GM18505 (cell line): Measurements from ENCODE around the gene MAP3K14.
A peak's percentile ranks its signal among the peaks of the same experiment; 100 is the strongest.
"Not testable (repeated sequence)": the region's sequence is repeated elsewhere in the genome, so short reads cannot be mapped to it uniquely, and the experiment has no call there.

ENCODE experiments used
- ATAC-seq: cut with Tn5 transposase; IDR thresholded peaks from one replicate; pipeline ENCODE4 v1.9.1; 2021; ENCODE audit not compliant: unreplicated experiment
- POLR2A ChIP-seq: IDR thresholded peaks from 4 replicates; pipeline ENCODE4 v1.6.1; 2011; ENCODE audit warnings: borderline replicate concordance; ENCODE audit not compliant: insufficient read depth, insufficient read length; ENCODE audit errors: extremely low read depth

Gene MAP3K14

GRCh38 chr17:45305530-45306087, 11.2 kb downstream of the MAP3K14 start:
- ATAC-seq, result no peak

GRCh38 chr17:45302649-45303173, 14.1 kb downstream of the MAP3K14 start:
- TF ChIP-seq POLR2A, result peak; percentile 27
- peak; percentile 46 for ATAC-seq

More at GRCh38 chr17:45305530-45306087, 11.2 kb downstream of the MAP3K14 start:
- TF ChIP-seq POLR2A, result no peak

GRCh38 chr17:45302220-45302619, 14.6 kb downstream of the MAP3K14 start:
- not testable (repeated sequence) for ATAC-seq

- TF ChIP-seq POLR2A, result no peak
- no peak for ATAC-seq
Measured at GRCh38 chr17:45301674-45302073, 15.1 kb downstream of the MAP3K14 start.

- ATAC-seq, result no peak
Measured at GRCh38 chr17:45300060-45300751, 16.6 kb downstream of the MAP3K14 start.

GRCh38 chr17:45299361-45299760, 17.5 kb downstream of the MAP3K14 start:
- TF ChIP-seq POLR2A, result no peak
- ATAC-seq, result no peak

More at GRCh38 chr17:45300060-45300751, 16.6 kb downstream of the MAP3K14 start:
- no peak for TF ChIP-seq POLR2A

- no peak for ATAC-seq
Measured at GRCh38 chr17:45298546-45299285, 18.1 kb downstream of the MAP3K14 start.

GRCh38 chr17:45296833-45297124, 20.0 kb downstream of the MAP3K14 start:
- no peak for ATAC-seq
- no peak for TF ChIP-seq POLR2A

More at GRCh38 chr17:45298546-45299285, 18.1 kb downstream of the MAP3K14 start:
- TF ChIP-seq POLR2A, result no peak

- no peak for ATAC-seq
- TF ChIP-seq POLR2A, result no peak
Measured at GRCh38 chr17:45296003-45296832, 20.6 kb downstream of the MAP3K14 start.

- no peak for ATAC-seq
- TF ChIP-seq POLR2A, result no peak
Measured at GRCh38 chr17:45294506-45294905, 22.3 kb downstream of the MAP3K14 start.

GRCh38 chr17:45293413-45294211, 23.2 kb downstream of the MAP3K14 start:
- no peak for ATAC-seq
- TF ChIP-seq POLR2A, result no peak

- no peak for ATAC-seq
- no peak for TF ChIP-seq POLR2A
Measured at GRCh38 chr17:45292696-45293412, 24.0 kb downstream of the MAP3K14 start.

- no peak for ATAC-seq
- TF ChIP-seq POLR2A, result no peak
Measured at GRCh38 chr17:45291171-45291805, 25.5 kb downstream of the MAP3K14 start.
